HG02840 (cell line): ENCODE measurements around the gene CHST15.
"Not testable (repeated sequence)": the region's sequence is repeated elsewhere in the genome, so short reads cannot be mapped to it uniquely, and the experiment has no call there.

Experiments used
- ATAC-seq: cut with Tn5 transposase; IDR thresholded peaks from one replicate; pipeline ENCODE4 v1.9.1; 2021; ENCODE audit warnings: mild to moderate bottlenecking, moderate library complexity, moderate number of reproducible peaks; ENCODE audit not compliant: unreplicated experiment, low FRiP score

The CHST15 gene

GRCh38 chr10:124048371-124049290 is 44.8 kb downstream of the CHST15 start:
- no peak for ATAC-seq

GRCh38 chr10:124047427-124048152 is 45.8 kb downstream of the CHST15 start:
- no peak for ATAC-seq

- no peak for ATAC-seq
Observed at GRCh38 chr10:124045801-124046355, 47.5 kb downstream of the CHST15 start.

- no peak for ATAC-seq
Observed at GRCh38 chr10:124045276-124045675, 48.1 kb downstream of the CHST15 start.

- no peak for ATAC-seq
Observed at GRCh38 chr10:124044143-124044862, 49.1 kb downstream of the CHST15 start.

GRCh38 chr10:124043310-124044142 is 49.9 kb downstream of the CHST15 start:
- no peak for ATAC-seq

- ATAC-seq: no peak
Observed at GRCh38 chr10:124042656-124043309, 50.6 kb downstream of the CHST15 start.

- no peak for ATAC-seq
Observed at GRCh38 chr10:124041675-124042445, 51.5 kb downstream of the CHST15 start.

GRCh38 chr10:124040451-124041188 is 52.8 kb downstream of the CHST15 start:
- ATAC-seq: no peak

- ATAC-seq: no peak
Observed at GRCh38 chr10:124039483-124040013, 53.9 kb downstream of the CHST15 start.

GRCh38 chr10:124037784-124038183 is 55.6 kb downstream of the CHST15 start:
- no peak for ATAC-seq

GRCh38 chr10:124037286-124037685 is 56.1 kb downstream of the CHST15 start:
- ATAC-seq: no peak

- no peak for ATAC-seq
Observed at GRCh38 chr10:124036746-124037145, 56.7 kb downstream of the CHST15 start.

GRCh38 chr10:124035928-124036558 is 57.4 kb downstream of the CHST15 start:
- peak; percentile 98 for ATAC-seq

GRCh38 chr10:124035306-124035927 is 58.0 kb downstream of the CHST15 start:
- no peak for ATAC-seq

GRCh38 chr10:124034576-124035305 is 58.7 kb downstream of the CHST15 start:
- ATAC-seq: not testable (repeated sequence)
